Progenitor cell of endocrine pancreas (in vitro differentiated cells): ENCODE data around the gene STRADB. TPM values are rescaled to one million over a fixed set of nuclear protein-coding genes. Genes with fewer than 3 reads are reported as not detected.
"Not testable (repeated sequence)": the region's sequence is repeated elsewhere in the genome, so short reads cannot be mapped to it uniquely, and the experiment has no call there.

Experiments used
- DNase-seq: peaks from one replicate; pipeline ENCODE4 v3.0.0; 2021; ENCODE audit warnings: low spot score; ENCODE audit not compliant: unreplicated experiment
- H3K27ac Mint-ChIP-seq: 2 replicates; pipeline ENCODE4 v1.8.0; 2021; ENCODE audit warnings: mild to moderate bottlenecking, moderate library complexity, mixed read lengths
- H3K27me3 Mint-ChIP-seq: 2 replicates; pipeline ENCODE4 v1.8.0; 2021; ENCODE audit warnings: mixed read lengths
- H3K36me3 Mint-ChIP-seq: 2 replicates; pipeline ENCODE4 v1.8.0; 2022; ENCODE audit warnings: mixed read lengths; ENCODE audit not compliant: insufficient read depth
- H3K4me1 Mint-ChIP-seq: 2 replicates; pipeline ENCODE4 v1.8.0; 2021; ENCODE audit warnings: low read depth, mixed read lengths
- H3K4me3 Mint-ChIP-seq: 2 replicates; pipeline ENCODE4 v1.8.0; 2021; ENCODE audit warnings: low read depth, mild to moderate bottlenecking, moderate library complexity, mixed read lengths
- H3K9me3 Mint-ChIP-seq: 2 replicates; pipeline ENCODE4 v1.8.0; 2021; ENCODE audit warnings: low read depth, mixed read lengths
- CTCF ChIP-seq: fragments of 200-600 bp; sonication (generic); IDR thresholded peaks from one replicate; pipeline ENCODE4 v1.5.0; 2021; ENCODE audit warnings: antibody characterized with exemption, mild to moderate bottlenecking; ENCODE audit not compliant: unreplicated experiment
- total RNA-seq: library from RNA; stranded (reverse); gene quantifications from 2 replicates; pipeline ENCODE4 v1.2.1, GENCODE V29; 2021

The STRADB gene
- total RNA-seq, 1 donor from 2014 or later, result 48.2 TPM

- Mint-ChIP-seq H3K27me3 (no peaks in the 10 kb centered on the region), H3K27ac (peak overlapping the region; percentile 64), H3K4me3 (no peak overlapping the region), H3K9me3 (peaks cover 24% of the 10 kb centered on the region), H3K4me1 (peaks cover 16% of the 10 kb centered on the region), H3K36me3 (peaks cover 26% of the 10 kb centered on the region)
- no peak for DNase-seq
- TF ChIP-seq CTCF, result no peak
These were observed 18.7 kb upstream of the STRADB start for GRCh38 chr2:201432621-201433393.

GRCh38 chr2:201433394-201433995 lies 18.0 kb upstream of the STRADB start:
- peaks cover 21% of the 10 kb centered on the region for H3K9me3 Mint-ChIP-seq
- no peak overlapping the region for H3K4me3 Mint-ChIP-seq
- no peak for TF ChIP-seq CTCF
- H3K27ac Mint-ChIP-seq, result no peak overlapping the region
- peaks cover 24% of the 10 kb centered on the region for H3K36me3 Mint-ChIP-seq
- DNase-seq, result no peak
- no peaks in the 10 kb centered on the region for H3K27me3 Mint-ChIP-seq
- H3K4me1 Mint-ChIP-seq, result peaks cover 23% of the 10 kb centered on the region

GRCh38 chr2:201436141-201436540 lies 15.4 kb upstream of the STRADB start:
- H3K36me3 Mint-ChIP-seq, result peaks cover 5% of the 10 kb centered on the region
- H3K9me3 Mint-ChIP-seq, result peaks cover 5% of the 10 kb centered on the region
- DNase-seq, result no peak
- H3K4me1 Mint-ChIP-seq, result peaks cover 38% of the 10 kb centered on the region
- no peak for TF ChIP-seq CTCF
- H3K4me3 Mint-ChIP-seq, result no peak overlapping the region
- no peaks in the 10 kb centered on the region for H3K27me3 Mint-ChIP-seq
- no peak overlapping the region for H3K27ac Mint-ChIP-seq

GRCh38 chr2:201439336-201439922 lies 12.1 kb upstream of the STRADB start:
- H3K27ac Mint-ChIP-seq, H3K36me3 Mint-ChIP-seq, H3K9me3 Mint-ChIP-seq, H3K27me3 Mint-ChIP-seq, H3K4me3 Mint-ChIP-seq, DNase-seq: not testable (repeated sequence)
- H3K4me1 Mint-ChIP-seq, result peaks cover 30% of the 10 kb centered on the region

- Mint-ChIP-seq H3K27ac (peak overlapping the region; percentile 79), H3K4me3 (peak overlapping the region; percentile 19), H3K9me3 (no peaks in the 10 kb centered on the region), H3K36me3 (no peaks in the 10 kb centered on the region), H3K4me1 (peaks cover 35% of the 10 kb centered on the region), H3K27me3 (no peaks in the 10 kb centered on the region)
- no peak for TF ChIP-seq CTCF
- no peak for DNase-seq
These were observed 11.4 kb upstream of the STRADB start for GRCh38 chr2:201440182-201440581.
